GM19452 (cell line): ENCODE measurements around the gene C6orf132.
"Not testable (repeated sequence)": the region's sequence is repeated elsewhere in the genome, so short reads cannot be mapped to it uniquely, and the experiment has no call there.

Source experiments
- ATAC-seq: cut with Tn5 transposase; IDR thresholded peaks from one replicate; pipeline ENCODE4 v1.9.1; 2021; ENCODE audit not compliant: unreplicated experiment

Gene C6orf132

GRCh38 chr6:42142118-42142835 lies at the start of gene C6orf132:
TSS of gene C6orf132 (minus strand) at chr6:42142620. CDS start at chr6:42142444, 176 bp downstream.
- ATAC-seq: no peak

- no peak for ATAC-seq
Observed at GRCh38 chr6:42190554-42191183, 48.2 kb upstream of the C6orf132 start.

GRCh38 chr6:42188406-42188805 lies 46.0 kb upstream of the C6orf132 start:
- ATAC-seq: no peak

- ATAC-seq: no peak
Observed at GRCh38 chr6:42185597-42185996, 43.2 kb upstream of the C6orf132 start.

GRCh38 chr6:42184475-42184874 lies 42.1 kb upstream of the C6orf132 start:
- ATAC-seq: no peak

- ATAC-seq: no peak
Observed at GRCh38 chr6:42182101-42182500, 39.7 kb upstream of the C6orf132 start.

- no peak for ATAC-seq
Observed at GRCh38 chr6:42179945-42180313, 37.5 kb upstream of the C6orf132 start.

GRCh38 chr6:42179261-42179944 lies 37.0 kb upstream of the C6orf132 start:
- ATAC-seq: no peak

- ATAC-seq: no peak
Observed at GRCh38 chr6:42177514-42178364, 35.3 kb upstream of the C6orf132 start.

- no peak for ATAC-seq
Observed at GRCh38 chr6:42176981-42177380, 34.6 kb upstream of the C6orf132 start.

GRCh38 chr6:42175860-42176259 lies 33.4 kb upstream of the C6orf132 start:
- ATAC-seq: no peak

GRCh38 chr6:42173101-42173500 lies 30.7 kb upstream of the C6orf132 start, which contains the start of gene GUCA1A:
TSS of gene GUCA1A (plus strand) at chr6:42173364. CDS start at chr6:42173614, 250 bp downstream.
- ATAC-seq: no peak

GRCh38 chr6:42171813-42172581 lies 29.6 kb upstream of the C6orf132 start:
- no peak for ATAC-seq

- not testable (repeated sequence) for ATAC-seq
Observed at GRCh38 chr6:42169780-42170179, 27.4 kb upstream of the C6orf132 start.

- ATAC-seq: no peak
Observed at GRCh38 chr6:42168650-42169049, 26.2 kb upstream of the C6orf132 start.

- ATAC-seq: no peak
Observed at GRCh38 chr6:42166444-42167141, 24.2 kb upstream of the C6orf132 start.

- no peak for ATAC-seq
Observed at GRCh38 chr6:42165016-42165415, 22.6 kb upstream of the C6orf132 start.

- no peak for ATAC-seq
Observed at GRCh38 chr6:42163981-42164380, 21.6 kb upstream of the C6orf132 start.

GRCh38 chr6:42162812-42163211 lies 20.4 kb upstream of the C6orf132 start:
- ATAC-seq: no peak

- ATAC-seq: no peak
Observed at GRCh38 chr6:42162384-42162783, 20.0 kb upstream of the C6orf132 start.
